GM18868 (cell line): ENCODE results near the gene GUCA2B.

Experiments
- ATAC-seq: cut with Tn5 transposase; IDR thresholded peaks from one replicate; pipeline ENCODE4 v1.9.1; 2021; ENCODE audit warnings: mild to moderate bottlenecking, moderate library complexity; ENCODE audit not compliant: unreplicated experiment

Gene GUCA2B

GRCh38 chr1:42152907-42153600 is at the start of gene GUCA2B:
Gene GUCA2B, plus strand, starts transcription at chr1:42153410. Its CDS starts 41 bp downstream, at chr1:42153451.
- no peak for ATAC-seq

- no peak for ATAC-seq
Observed at GRCh38 chr1:42105025-42105424, 48.2 kb upstream of the GUCA2B start.

- ATAC-seq: no peak
Observed at GRCh38 chr1:42108309-42108708, 44.9 kb upstream of the GUCA2B start.

- no peak for ATAC-seq
Observed at GRCh38 chr1:42109600-42109999, 43.6 kb upstream of the GUCA2B start.

GRCh38 chr1:42114229-42114628 is 39.0 kb upstream of the GUCA2B start:
- no peak for ATAC-seq

- no peak for ATAC-seq
Observed at GRCh38 chr1:42117214-42117613, 36.0 kb upstream of the GUCA2B start.

- ATAC-seq: no peak
Observed at GRCh38 chr1:42118125-42118524, 35.1 kb upstream of the GUCA2B start.

- no peak for ATAC-seq
Observed at GRCh38 chr1:42122408-42122807, 30.8 kb upstream of the GUCA2B start.

- ATAC-seq: no peak
Observed at GRCh38 chr1:42125552-42125951, 27.7 kb upstream of the GUCA2B start.

- ATAC-seq: no peak
Observed at GRCh38 chr1:42127767-42128166, 25.4 kb upstream of the GUCA2B start.

- ATAC-seq: no peak
Observed at GRCh38 chr1:42128499-42128898, 24.7 kb upstream of the GUCA2B start.

- ATAC-seq: no peak
Observed at GRCh38 chr1:42128964-42129363, 24.2 kb upstream of the GUCA2B start.

GRCh38 chr1:42130061-42130660 is 23.0 kb upstream of the GUCA2B start:
- no peak for ATAC-seq

- no peak for ATAC-seq
Observed at GRCh38 chr1:42133390-42133789, 19.8 kb upstream of the GUCA2B start.

GRCh38 chr1:42133809-42134526 is 19.2 kb upstream of the GUCA2B start:
- no peak for ATAC-seq

GRCh38 chr1:42135426-42135825 is 17.8 kb upstream of the GUCA2B start:
- ATAC-seq: no peak

- no peak for ATAC-seq
Observed at GRCh38 chr1:42136466-42136865, 16.7 kb upstream of the GUCA2B start.

- ATAC-seq: no peak
Observed at GRCh38 chr1:42137766-42138165, 15.4 kb upstream of the GUCA2B start.

GRCh38 chr1:42138586-42138985 is 14.6 kb upstream of the GUCA2B start:
- ATAC-seq: no peak

- ATAC-seq: no peak
Observed at GRCh38 chr1:42139444-42139843, 13.8 kb upstream of the GUCA2B start.

GRCh38 chr1:42140191-42140590 is 13.0 kb upstream of the GUCA2B start:
- ATAC-seq: no peak

GRCh38 chr1:42141978-42142377 is 11.2 kb upstream of the GUCA2B start:
- ATAC-seq: no peak
